CD14-positive monocyte (primary cell): Measurements from ENCODE around the gene PHYHIPL. TPM values are rescaled to one million over a fixed set of nuclear protein-coding genes. Genes with fewer than 3 reads are reported as not detected.

ENCODE experiments used
- DNase-seq, 3 donors: peaks; one replicate each; pipeline ENCODE4 v3.0.0-alpha.2; 2011 to 2022
- H2AFZ ChIP-seq: 2 replicates; pipeline ENCODE4 v1.6.0; 2012; ENCODE audit warnings: mild to moderate bottlenecking, low read depth, low read length, inconsistent platforms; ENCODE audit not compliant: insufficient read depth, poor library complexity, severe bottlenecking
- H3K27ac ChIP-seq, 2 donors: 1 replicate in 1 of 2; 2 replicates in 1 of 2; pipeline ENCODE4 v1.5.1; 2012 to 2013; ENCODE audit warnings: low read length in 2 of 2, control low read depth in 1 of 2, inconsistent platforms in 1 of 2, low read depth in 1 of 2, mild to moderate bottlenecking in 1 of 2
- H3K27me3 ChIP-seq, 2 donors: one replicate each; pipeline versions ENCODE4 v1.6.0 to v1.6.1; 2011 to 2013; ENCODE audit warnings: low read length in 2 of 2; ENCODE audit not compliant: control insufficient read depth in 2 of 2, insufficient read depth in 2 of 2
- H3K36me3 ChIP-seq, 2 donors: replicated peaks in 1 of 2; 1 replicate in 1 of 2; 2 replicates in 1 of 2; pipeline versions ENCODE4 v1.5.1 to v1.6.1; 2012 to 2013; ENCODE audit warnings: low read length in 2 of 2, control low read depth in 1 of 2, inconsistent platforms in 1 of 2, mild to moderate bottlenecking in 1 of 2; ENCODE audit not compliant: insufficient read depth in 2 of 2, control insufficient read depth in 1 of 2
- H3K4me1 ChIP-seq, 2 donors: 1 replicate in 1 of 2; 2 replicates in 1 of 2; pipeline versions ENCODE4 v1.5.1 to v1.6.1; 2012 to 2013; ENCODE audit warnings: low read length in 2 of 2, control low read depth in 1 of 2, inconsistent platforms in 1 of 2, mild to moderate bottlenecking in 1 of 2, moderate library complexity in 1 of 2; ENCODE audit not compliant: insufficient read depth in 2 of 2, control insufficient read depth in 1 of 2
- H3K4me2 ChIP-seq: replicated peaks from 2 replicates; pipeline ENCODE3; 2012; ENCODE audit warnings: low read length, moderate library complexity, mild to moderate bottlenecking; ENCODE audit not compliant: poor library complexity, severe bottlenecking; ENCODE audit errors: extremely low read depth
- H3K4me3 ChIP-seq, 3 experiments: fragments of 200-600 bp in 1 of 3; sonication (generic) in 1 of 3; replicated peaks in 1 of 3; 1 replicate in 2 of 3; 2 replicates in 1 of 3; pipeline ENCODE4 v1.5.1; 2011 to 2013; ENCODE audit warnings: low read length in 3 of 3, mild to moderate bottlenecking in 3 of 3, control low read depth in 2 of 3, low read depth in 2 of 3, inconsistent platforms in 1 of 3, moderate library complexity in 1 of 3
- H3K79me2 ChIP-seq: 2 replicates; pipeline ENCODE4 v1.6.0; 2012; ENCODE audit warnings: mild to moderate bottlenecking, control low read depth, inconsistent platforms, low read length, moderate library complexity; ENCODE audit not compliant: insufficient read depth
- H3K9ac ChIP-seq: 2 replicates; pipeline ENCODE4 v1.6.0; 2017; ENCODE audit warnings: low read length, mild to moderate bottlenecking; ENCODE audit not compliant: insufficient read depth, poor library complexity, severe bottlenecking
- H3K9me3 ChIP-seq, 2 donors: replicated peaks in 1 of 2; 1 replicate in 1 of 2; 2 replicates in 1 of 2; pipeline versions ENCODE4 v1.5.1 to v1.6.1; 2012 to 2013; ENCODE audit warnings: low read length in 2 of 2, control low read depth in 1 of 2; ENCODE audit not compliant: control insufficient read depth in 1 of 2, insufficient read depth in 1 of 2
- H4K20me1 ChIP-seq: 2 replicates; pipeline ENCODE4 v1.6.0; 2012; ENCODE audit warnings: mild to moderate bottlenecking, low read length, control low read depth, moderate library complexity; ENCODE audit not compliant: insufficient read depth
- H3K27ac Mint-ChIP-seq, 7 donors: one replicate each; pipeline ENCODE4 v1.8.0; 2020; ENCODE audit warnings: mild to moderate bottlenecking in 7 of 7, mixed read lengths in 7 of 7, moderate library complexity in 6 of 7, inconsistent platforms in 2 of 7
- H3K27me3 Mint-ChIP-seq, 3 donors: one replicate each; pipeline ENCODE4 v1.8.0; 2021 to 2022; ENCODE audit warnings: low read depth in 3 of 3, mild to moderate bottlenecking in 3 of 3, mixed read lengths in 3 of 3, moderate library complexity in 3 of 3, inconsistent platforms in 1 of 3
- H3K36me3 Mint-ChIP-seq, 2 donors: one replicate each; pipeline ENCODE4 v1.8.0; 2020; ENCODE audit warnings: mixed read lengths in 2 of 2, inconsistent platforms in 1 of 2, mild to moderate bottlenecking in 1 of 2
- H3K4me1 Mint-ChIP-seq: one replicate; pipeline ENCODE4 v1.8.0; 2020; ENCODE audit warnings: mild to moderate bottlenecking, mixed read lengths
- H3K4me3 Mint-ChIP-seq, 2 donors: one replicate each; pipeline ENCODE4 v1.8.0; 2020; ENCODE audit warnings: mild to moderate bottlenecking in 2 of 2, mixed read lengths in 2 of 2, moderate library complexity in 1 of 2
- H3K9me3 Mint-ChIP-seq, 7 donors: one replicate each; pipeline ENCODE4 v1.8.0; 2020 to 2022; ENCODE audit warnings: mixed read lengths in 7 of 7, mild to moderate bottlenecking in 6 of 7, moderate library complexity in 6 of 7, inconsistent platforms in 2 of 7
- WGBS: methylation state at CpG from one replicate; pipeline ENCODE4 v1.1.5; 2013; ENCODE audit warnings: missing lambda C conversion rate; ENCODE audit not compliant: insufficient coverage; 5-methylcytosine and 5-hydroxymethylcytosine counted together
- intact Hi-C, 2 donors: fragments of 100-400 bp; cut with micrococcal nuclease; formaldehyde crosslinking; loops; one replicate each; pipeline versions ENCODE4 v1.15.0 to v1.15.1; 2023
- polyA plus RNA-seq, 3 donors: library from polyadenylated mRNA; depleted of rRNA in 1 of 3; unstranded in 2 of 3; stranded (reverse) in 1 of 3; fragments of 300-500 nt in 2 of 3; fragments of >200 nt in 1 of 3; fragmentation: Illumina TruSeq in 2 of 3; gene quantifications; 1 replicate in 2 of 3; 2 replicates in 1 of 3; pipeline ENCODE4 v1.2.3, GENCODE V29; 2012 to 2021
- TF ChIP-seq, protein P1 (sequence below): fragments of 200-600 bp; IDR thresholded peaks from one replicate; pipeline ENCODE4 v1.8.0; 2022; ENCODE audit warnings: antibody characterized with exemption, mild to moderate bottlenecking

PHYHIPL gene
- polyA plus RNA-seq, 3 donors = not detected

DNA sequence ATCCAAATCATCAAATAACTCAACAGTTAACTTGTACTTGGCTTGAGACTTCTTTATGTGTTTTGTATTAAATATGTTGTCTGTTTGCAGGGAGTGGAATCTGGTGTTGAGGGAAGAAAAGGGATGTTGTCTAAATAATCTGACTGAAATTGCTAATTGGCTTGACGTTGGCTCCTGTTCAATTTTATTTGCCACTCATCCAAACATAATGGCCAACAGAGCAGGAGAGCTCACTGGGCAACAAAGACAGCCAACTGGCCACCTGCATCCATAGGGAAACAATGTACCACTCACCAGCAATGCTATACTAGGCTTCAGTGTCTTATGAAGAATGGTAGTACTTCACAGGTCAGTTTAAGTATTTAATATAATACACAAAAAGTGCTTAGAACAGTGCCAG lies 105.4 kb downstream of the PHYHIPL start:
- Histone ChIP-seq H3K4me1 (no peaks in the 10 kb centered on the region), H3K9me3 (no peaks in the 10 kb centered on the region), H3K4me2 (no peak overlapping the region), H2AFZ (no peak overlapping the region), H3K4me3 (no peak overlapping the region), H3K27me3 (no peaks in the 10 kb centered on the region), H3K27ac (no peak overlapping the region), H3K79me2 (no peaks in the 10 kb centered on the region), H3K36me3 (no peaks in the 10 kb centered on the region), H4K20me1 (no peaks in the 10 kb centered on the region), H3K9ac (no peak overlapping the region)
- intact Hi-C loops = no loop called here
- no CpG with 5 or more reads among the region's 1 CpG for WGBS
- H3K9me3 Mint-ChIP-seq = peaks cover 0 to 1% (median 0%) of the 10 kb centered on the region in 7 donors
- no peaks in the 10 kb centered on the region for H3K4me1 Mint-ChIP-seq
- TF ChIP-seq, protein P1, sequence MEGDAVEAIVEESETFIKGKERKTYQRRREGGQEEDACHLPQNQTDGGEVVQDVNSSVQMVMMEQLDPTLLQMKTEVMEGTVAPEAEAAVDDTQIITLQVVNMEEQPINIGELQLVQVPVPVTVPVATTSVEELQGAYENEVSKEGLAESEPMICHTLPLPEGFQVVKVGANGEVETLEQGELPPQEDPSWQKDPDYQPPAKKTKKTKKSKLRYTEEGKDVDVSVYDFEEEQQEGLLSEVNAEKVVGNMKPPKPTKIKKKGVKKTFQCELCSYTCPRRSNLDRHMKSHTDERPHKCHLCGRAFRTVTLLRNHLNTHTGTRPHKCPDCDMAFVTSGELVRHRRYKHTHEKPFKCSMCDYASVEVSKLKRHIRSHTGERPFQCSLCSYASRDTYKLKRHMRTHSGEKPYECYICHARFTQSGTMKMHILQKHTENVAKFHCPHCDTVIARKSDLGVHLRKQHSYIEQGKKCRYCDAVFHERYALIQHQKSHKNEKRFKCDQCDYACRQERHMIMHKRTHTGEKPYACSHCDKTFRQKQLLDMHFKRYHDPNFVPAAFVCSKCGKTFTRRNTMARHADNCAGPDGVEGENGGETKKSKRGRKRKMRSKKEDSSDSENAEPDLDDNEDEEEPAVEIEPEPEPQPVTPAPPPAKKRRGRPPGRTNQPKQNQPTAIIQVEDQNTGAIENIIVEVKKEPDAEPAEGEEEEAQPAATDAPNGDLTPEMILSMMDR = no peak
- no peak for DNase-seq
- peaks cover 0 to 2% (median 0%) of the 10 kb centered on the region in 3 donors for H3K27me3 Mint-ChIP-seq
- H3K4me3 Mint-ChIP-seq = no peak overlapping the region
- H3K27ac Mint-ChIP-seq = no peak overlapping the region
- H3K36me3 Mint-ChIP-seq = no peaks in the 10 kb centered on the region

DNA sequence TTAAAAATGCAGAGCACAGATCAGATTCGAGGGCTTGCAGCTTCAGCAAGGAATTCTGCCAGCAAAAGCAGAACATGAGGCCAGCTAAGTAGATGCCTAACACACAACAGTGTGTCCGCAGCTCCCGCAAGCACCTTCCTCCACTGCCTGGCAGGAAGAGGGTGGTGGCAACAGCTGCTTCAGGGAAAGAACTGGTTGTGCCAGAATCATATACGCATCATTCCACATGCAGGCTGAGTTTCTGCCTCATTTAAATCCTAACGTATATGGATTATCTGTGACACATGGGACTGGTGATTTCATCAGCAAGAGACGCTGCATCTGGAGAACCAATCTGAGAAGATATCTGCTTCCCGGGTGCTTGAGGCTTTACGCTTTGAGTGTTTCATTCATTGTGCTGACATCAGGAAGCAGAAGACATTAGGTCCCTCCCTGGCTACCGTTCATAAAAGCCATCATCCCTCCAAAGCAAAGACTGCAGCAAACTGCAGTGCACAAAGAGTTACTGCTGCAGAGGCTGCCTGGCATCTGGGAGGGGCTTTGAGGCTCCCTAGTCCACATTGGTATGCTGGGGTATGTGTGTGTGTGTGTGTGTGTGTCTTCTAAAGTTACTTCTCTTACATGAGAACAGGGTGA lies 107.1 kb downstream of the PHYHIPL start:
- no peaks in the 10 kb centered on the region for H3K36me3 ChIP-seq
- H3K9me3 ChIP-seq = no peaks in the 10 kb centered on the region
- DNase-seq = no peak
- H3K27ac ChIP-seq = no peak overlapping the region
- no peaks in the 10 kb centered on the region for H3K36me3 Mint-ChIP-seq
- no peaks in the 10 kb centered on the region for H3K27me3 ChIP-seq
- H3K27ac Mint-ChIP-seq = no peak overlapping the region
- no peak overlapping the region for H2AFZ ChIP-seq
- no peaks in the 10 kb centered on the region for H4K20me1 ChIP-seq
- no peaks in the 10 kb centered on the region for H3K79me2 ChIP-seq
- H3K9ac ChIP-seq = no peak overlapping the region
- H3K27me3 Mint-ChIP-seq = peaks cover 0 to 2% (median 0%) of the 10 kb centered on the region in 3 donors
- WGBS = 44% methylated on average over 6 of the region's 9 CpGs
- H3K4me3 Mint-ChIP-seq = no peak overlapping the region
- peaks cover 0 to 2% (median 0%) of the 10 kb centered on the region in 7 donors for H3K9me3 Mint-ChIP-seq
- TF ChIP-seq, protein P1 = no peak
- no peaks in the 10 kb centered on the region for H3K4me1 Mint-ChIP-seq
- no peak overlapping the region for H3K4me2 ChIP-seq
- H3K4me1 ChIP-seq = no peaks in the 10 kb centered on the region
- intact Hi-C loops = no loop called here
- no peak overlapping the region for H3K4me3 ChIP-seq
